Activated CD4-positive, CD25-positive, alpha-beta regulatory T cell treated with anti-CD3 and anti-CD28 coated beads, Interleukin-2, amount 50 U/mL, for 72 hours (primary cell): ENCODE measurements around the gene CDKL2.
"Not testable (repeated sequence)": the region's sequence is repeated elsewhere in the genome, so short reads cannot be mapped to it uniquely, and the experiment has no call there.

Source experiments
- DNase-seq: peaks from one replicate; pipeline ENCODE4 v3.0.0; 2021

Gene CDKL2

DNA sequence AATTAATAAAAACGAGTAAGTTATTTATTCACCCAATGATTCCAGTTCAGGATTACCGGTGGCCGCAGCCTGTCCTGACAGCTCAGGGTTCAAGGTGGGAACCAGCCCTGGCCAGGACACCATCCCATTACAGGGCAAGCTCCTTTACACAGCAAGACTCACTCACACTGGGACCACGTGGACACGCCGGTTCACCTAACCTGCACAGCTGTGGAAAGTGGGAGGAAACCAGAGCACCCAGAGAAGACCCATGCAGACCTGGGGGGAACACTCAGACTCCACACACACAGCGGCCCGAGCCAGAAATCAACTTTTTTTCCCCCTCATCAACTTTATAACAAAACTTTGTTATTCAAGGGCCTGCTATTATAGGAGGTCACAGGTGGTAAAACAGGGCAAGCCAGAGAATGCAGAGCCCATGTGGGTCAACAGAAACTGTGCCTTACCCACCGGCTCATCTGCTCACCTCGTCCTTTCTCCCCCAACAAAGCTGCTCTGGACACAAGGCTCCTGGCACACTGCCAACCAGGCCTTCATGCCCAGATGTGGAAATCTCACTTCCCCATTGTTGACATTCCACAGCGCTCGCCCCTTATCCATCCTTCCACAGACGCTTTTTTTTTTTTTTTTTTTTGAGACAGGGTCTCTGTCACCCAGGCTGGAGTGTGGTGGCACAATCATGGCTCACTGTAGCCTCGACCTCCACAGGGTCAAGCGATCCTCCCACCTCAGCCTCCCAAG lies 82.5 kb downstream of the CDKL2 start:
- DNase-seq, result no peak

DNA sequence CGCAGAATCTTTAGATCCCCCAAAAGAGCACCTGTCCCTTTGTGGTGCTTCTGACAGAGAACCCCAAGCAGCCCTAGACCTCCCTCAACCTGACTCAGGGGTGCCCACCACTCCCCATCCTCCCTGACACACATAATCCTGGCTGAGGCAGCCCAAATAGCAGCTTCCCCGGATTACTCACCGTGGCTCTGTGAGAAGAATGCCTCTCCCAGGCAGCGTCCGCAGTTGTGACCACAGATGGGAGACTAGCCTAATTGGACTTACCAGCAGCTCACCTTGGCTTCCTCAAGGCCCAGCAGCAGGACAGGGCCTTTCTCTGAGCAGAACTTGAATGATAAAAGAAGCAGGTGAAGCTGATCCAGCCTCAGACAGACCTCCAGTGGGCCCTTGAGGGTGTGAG lies 84.8 kb downstream of the CDKL2 start:
- DNase-seq, result no peak

DNA sequence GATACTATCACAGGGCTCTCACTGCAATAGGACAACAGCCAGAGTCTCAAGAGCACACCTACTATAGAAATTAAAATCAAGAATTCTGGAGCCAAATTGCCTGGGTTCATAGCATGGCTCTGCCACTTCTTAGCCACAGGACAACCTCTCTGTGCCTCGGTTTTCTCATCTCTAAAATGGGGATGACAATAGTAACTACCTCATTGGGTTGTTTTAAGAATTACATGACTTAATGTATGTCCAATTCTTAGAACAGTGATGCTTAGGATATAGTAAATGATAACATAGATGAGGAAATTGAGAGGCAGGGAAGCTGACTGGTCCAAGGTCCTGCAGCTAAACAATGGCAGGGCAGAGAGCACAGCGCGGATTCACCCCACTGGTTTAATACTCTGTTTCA lies 85.5 kb downstream of the CDKL2 start:
- no peak for DNase-seq

DNA sequence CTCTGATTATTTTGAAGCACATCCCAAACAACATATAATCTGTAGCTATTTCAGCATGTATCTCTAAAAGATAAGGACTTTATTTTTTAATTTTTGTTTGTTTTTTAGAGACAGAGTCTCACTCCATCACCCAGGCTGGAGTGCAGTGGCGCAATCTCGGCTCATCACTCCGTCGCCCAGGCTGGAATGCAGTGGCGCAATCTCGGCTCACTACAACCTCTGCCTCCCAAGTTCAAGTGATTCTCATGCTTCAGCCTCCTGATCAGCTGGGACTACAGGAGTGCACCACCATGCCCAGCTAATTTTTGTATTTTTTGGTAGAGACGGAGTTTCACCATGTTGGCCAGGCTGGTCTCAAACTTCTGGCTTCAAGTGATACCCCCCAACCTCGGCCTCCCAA lies 86.1 kb downstream of the CDKL2 start:
- DNase-seq, result not testable (repeated sequence)

DNA sequence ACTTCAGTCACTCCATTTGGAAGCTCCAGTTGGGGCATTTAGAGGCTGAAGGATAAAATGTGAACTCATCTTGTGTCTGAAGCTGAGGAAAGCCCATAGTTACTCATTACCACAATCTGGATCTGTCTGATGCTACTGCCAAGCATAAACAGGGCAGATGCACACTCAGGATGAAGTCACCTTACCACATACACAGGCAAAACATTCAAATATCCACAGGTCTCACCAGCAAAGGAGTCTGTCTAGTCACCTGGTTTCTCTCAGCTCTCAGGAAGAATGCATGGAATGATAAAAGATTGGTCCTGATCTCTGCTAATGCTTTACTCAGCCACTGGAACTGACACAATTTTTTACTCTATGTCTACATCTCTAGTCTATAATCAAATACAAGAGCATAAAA lies 87.5 kb downstream of the CDKL2 start:
- DNase-seq, result no peak

DNA sequence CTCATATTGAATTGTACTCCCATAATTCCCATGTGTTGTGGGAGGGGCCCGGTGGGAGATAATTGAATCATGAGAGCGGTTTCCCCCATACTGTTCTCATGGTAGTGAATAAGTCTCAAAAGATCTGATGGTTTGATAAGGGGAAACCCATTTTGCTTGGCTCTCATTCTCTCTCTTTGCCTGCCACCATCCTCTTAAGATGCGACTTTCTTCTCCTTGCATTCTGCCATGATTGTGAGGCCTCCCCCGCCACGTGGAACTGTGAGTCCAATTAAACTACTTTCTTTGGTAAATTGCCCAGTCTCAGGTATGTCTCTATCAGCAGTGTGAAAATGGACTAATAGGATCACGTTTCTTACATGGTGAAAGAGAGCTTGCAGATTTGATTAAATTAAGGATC lies 93.0 kb downstream of the CDKL2 start:
- not testable (repeated sequence) for DNase-seq

DNA sequence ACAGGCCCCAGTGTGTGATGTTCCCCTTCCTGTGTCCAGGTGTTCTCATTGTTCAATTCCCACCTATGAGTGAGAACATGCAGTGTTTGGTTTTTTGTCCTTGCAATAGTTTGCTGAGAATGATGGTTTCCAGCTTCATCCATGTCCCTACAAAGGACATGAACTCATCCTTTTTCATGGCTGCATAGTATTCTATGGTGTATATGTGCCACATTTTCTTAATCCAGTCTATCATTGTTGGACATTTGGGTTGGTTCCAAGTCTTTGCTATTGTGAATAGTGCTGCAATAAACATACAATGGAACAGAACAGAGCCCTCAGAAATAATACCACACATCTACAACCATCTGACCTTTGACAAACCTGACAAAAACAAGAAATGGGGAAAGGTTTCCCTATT lies 96.4 kb downstream of the CDKL2 start:
- not testable (repeated sequence) for DNase-seq

DNA sequence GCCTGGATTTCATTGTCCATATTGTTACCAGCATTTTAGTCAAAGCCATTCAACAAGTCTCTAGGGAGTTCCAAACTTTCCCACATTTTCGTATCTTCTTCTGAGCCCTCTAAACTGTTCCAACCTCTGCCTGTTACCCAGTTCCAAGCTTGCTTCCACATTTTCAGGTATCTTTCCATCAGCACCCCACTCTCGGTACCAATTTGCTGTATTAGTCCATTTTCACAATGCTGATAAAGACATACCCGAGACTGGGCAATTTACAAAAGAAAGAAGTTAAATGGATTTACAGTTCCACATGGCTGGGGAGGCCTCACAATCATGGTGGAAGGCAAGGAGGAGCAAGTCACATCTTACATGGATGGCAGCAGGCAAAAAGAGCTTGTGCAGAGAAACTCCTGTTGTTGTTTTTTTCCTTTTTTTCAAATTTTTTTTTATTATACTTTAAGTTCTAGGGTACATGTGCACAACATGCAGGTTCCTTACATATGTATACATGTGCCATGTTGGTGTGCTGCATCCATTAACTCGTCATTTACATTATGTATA lies 96.9 kb downstream of the CDKL2 start:
- not testable (repeated sequence) for DNase-seq

DNA sequence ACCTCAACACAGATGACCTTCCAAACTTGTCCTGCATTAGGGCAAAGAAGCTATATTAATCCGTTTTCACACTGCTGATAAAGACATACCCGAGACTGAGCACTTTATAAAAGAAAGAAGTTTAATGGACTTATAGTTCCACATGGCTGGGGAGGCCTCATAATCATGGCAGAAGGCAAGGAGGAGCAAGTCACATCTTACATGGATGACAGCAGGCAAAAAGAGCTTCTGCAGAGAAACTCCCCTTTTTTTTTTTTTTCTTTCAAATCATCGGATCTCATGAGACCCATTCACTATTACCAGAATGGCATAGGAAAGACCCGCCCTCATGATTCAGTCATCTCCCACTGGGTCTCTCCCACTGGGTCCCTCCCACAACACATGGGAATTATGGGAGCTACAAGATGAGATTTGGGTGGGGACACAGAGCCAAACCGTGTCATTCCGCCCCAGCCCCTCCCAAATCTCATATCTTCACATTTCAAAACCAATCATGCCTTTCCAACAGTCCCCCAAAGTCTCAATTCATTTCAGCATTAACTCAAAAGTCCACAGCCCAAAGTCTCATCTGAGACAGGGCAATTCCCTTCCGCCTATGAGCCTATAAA lies 98.7 kb downstream of the CDKL2 start:
- DNase-seq, result not testable (repeated sequence)

DNA sequence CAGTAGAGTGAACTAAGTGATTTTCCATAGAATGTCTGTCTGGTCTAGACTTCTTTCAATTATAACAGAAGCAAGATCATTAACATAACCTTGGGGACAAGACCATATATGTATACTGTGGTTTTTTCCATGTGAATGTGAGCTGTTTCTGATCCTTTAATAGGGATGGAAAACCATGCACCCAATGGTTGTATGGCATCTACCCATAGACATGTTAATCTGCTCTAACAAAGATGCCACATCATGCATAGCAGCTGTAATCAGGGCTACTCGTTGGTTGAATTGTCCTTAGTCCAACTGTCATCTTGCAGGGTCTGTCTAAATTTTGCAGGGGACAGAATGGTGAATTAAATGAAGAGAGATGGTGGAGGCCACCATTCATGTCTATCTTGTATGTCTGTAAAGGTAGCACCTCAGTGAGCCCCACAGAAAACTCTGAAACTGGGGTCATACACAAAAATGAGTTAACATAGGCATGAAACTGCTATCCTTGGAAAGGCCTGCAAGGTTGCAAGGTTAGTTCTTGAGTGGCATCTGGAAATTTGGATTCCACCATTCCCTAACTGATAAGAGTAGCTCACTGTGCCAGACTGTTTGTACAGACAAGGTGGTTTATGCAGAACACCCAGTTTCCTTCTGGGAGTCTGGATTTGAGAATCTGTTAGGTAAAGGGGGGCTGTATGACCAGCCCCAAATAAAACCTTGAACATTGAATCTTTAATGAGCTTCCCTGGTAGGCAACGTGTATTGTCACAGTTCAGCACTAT lies 99.6 kb downstream of the CDKL2 start:
- DNase-seq, result no peak
